ENCODE results near the gene VRK2.
A peak's percentile ranks its signal among the peaks of the same experiment; 100 is the strongest.

VRK2 gene

GRCh38 chr2:58042486-58042970 lies 4.1 kb upstream of the VRK2 start:
- no peak for TF ChIP-seq CTCF (IDR thresholded peaks at IDR 0.05; ENCODE audit: insufficient read depth, low read depth, low read length, missing control alignments)
- DNase-seq (ENCODE audit: low read depth): peak; percentile 45
- H3K4me3 ChIP-seq (ENCODE audit: low read depth, low read length): no peak overlapping the region

- no peak for DNase-seq (ENCODE audit: low read depth)
- H3K4me3 ChIP-seq (ENCODE audit: low read depth, low read length): no peak overlapping the region
- TF ChIP-seq CTCF (IDR thresholded peaks at IDR 0.05; ENCODE audit: insufficient read depth, low read depth, low read length, missing control alignments): no peak
Observed at GRCh38 chr2:58044145-58044544, 2.5 kb upstream of the VRK2 start.

DNA sequence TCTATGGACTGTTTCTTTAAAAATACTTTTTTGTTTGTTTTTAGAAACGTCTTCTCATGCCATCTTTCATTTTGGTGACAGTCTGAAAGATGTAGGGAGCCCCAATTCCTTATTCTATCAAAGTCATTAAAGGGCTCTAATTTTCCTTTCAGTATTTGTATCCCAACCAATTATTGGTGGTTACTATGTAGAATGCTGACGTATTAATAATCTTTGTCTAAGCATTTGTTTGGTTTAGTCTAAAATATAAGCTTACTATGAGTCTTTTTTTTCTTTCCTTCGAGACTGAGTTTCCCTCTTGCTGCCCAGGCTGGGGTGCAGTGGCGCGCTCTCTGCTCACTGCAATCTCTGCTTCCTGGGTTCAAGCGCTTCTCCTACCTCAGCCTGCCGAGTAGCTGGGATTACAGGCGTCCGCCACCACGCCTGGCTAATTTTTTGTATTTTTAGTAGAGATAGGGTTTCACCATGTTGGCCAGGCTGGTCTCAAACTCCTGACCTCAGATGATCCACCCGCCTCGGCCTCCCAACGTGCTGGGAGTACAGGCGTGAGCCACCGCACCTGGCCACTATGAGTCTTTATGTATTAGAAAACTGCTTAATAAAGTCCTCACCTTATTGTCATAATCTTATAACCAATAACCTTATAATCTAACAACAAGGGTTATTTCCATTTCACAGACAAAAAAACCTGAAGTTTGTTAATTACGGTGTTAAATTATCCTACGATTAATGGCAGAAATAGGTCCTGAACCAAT lies 849 bp upstream of the VRK2 start:
- TF ChIP-seq CTCF (IDR thresholded peaks at IDR 0.05; ENCODE audit: insufficient read depth, low read depth, low read length, missing control alignments): no peak
- peak; percentile 58 for DNase-seq (ENCODE audit: low read depth)
- H3K4me3 ChIP-seq (ENCODE audit: low read depth, low read length): peak overlapping the region; percentile 93

- no peak for TF ChIP-seq CTCF (IDR thresholded peaks at IDR 0.05; ENCODE audit: insufficient read depth, low read depth, low read length, missing control alignments)
- no peak for DNase-seq (ENCODE audit: low read depth)
- peak overlapping the region; percentile 93 for H3K4me3 ChIP-seq (ENCODE audit: low read depth, low read length)
Observed at GRCh38 chr2:58046335-58046584, 346 bp upstream of the VRK2 start.

- no peak for DNase-seq (ENCODE audit: low read depth)
- TF ChIP-seq CTCF (IDR thresholded peaks at IDR 0.05; ENCODE audit: insufficient read depth, low read depth, low read length, missing control alignments): no peak
- peak overlapping the region; percentile 93 for H3K4me3 ChIP-seq (ENCODE audit: low read depth, low read length)
Observed at GRCh38 chr2:58047373-58047935, 848 bp downstream of the VRK2 start.

GRCh38 chr2:58047961-58048360 lies 1.4 kb downstream of the VRK2 start:
- no peak for TF ChIP-seq CTCF (IDR thresholded peaks at IDR 0.05; ENCODE audit: insufficient read depth, low read depth, low read length, missing control alignments)
- no peak for DNase-seq (ENCODE audit: low read depth)
- H3K4me3 ChIP-seq (ENCODE audit: low read depth, low read length): peak overlapping the region; percentile 93

- no peak for TF ChIP-seq CTCF (IDR thresholded peaks at IDR 0.05; ENCODE audit: insufficient read depth, low read depth, low read length, missing control alignments)
- H3K4me3 ChIP-seq (ENCODE audit: low read depth, low read length): no peak overlapping the region
- no peak for DNase-seq (ENCODE audit: low read depth)
Observed at GRCh38 chr2:58051445-58051844, 4.8 kb downstream of the VRK2 start.

Data from GM12865 (cell line).